K562 (cell line): ENCODE results near the gene IL17RC. TPM values are rescaled to one million over a fixed set of nuclear protein-coding genes. Genes with fewer than 3 reads are reported as not detected.

Source experiments
- ATAC-seq: fragments of 200-7000 bp; cut with Tn5 transposase; 3 replicates; pipeline ENCODE4 v1.9.1; 2020; ENCODE audit warnings: moderate library complexity
- BruUV-seq: library from RNA; stranded (reverse); fragments of 400-500 nt; replicated peaks from 2 replicates; lab custom pipeline; 2021; lab: Mats Ljungman, UMichigan
- CTCF ChIA-PET: fragments of 300-600 bp; formaldehyde crosslinking; extraction: SDS; loops from one replicate; lab custom pipeline; 2021; ENCODE audit warnings: low intra/inter-chr PET ratio; lab: Yijun Ruan, JAX
- POLR2A ChIA-PET: fragments of 300-600, 350-650 bp; sonication (Branson Sonifier 250); formaldehyde crosslinking; extraction: SDS; loops from one replicate; lab custom pipeline; 2021; ENCODE audit warnings: antibody characterized with exemption, inconsistent platforms; lab: Yijun Ruan, JAX
- DNase-seq, 4 experiments: peaks; one replicate each; pipeline versions ENCODE4 v3.0.0 to v3.0.0-alpha.2; 2011 to 2018; ENCODE audit warnings: low spot score in 3 of 4, mixed read lengths in 3 of 4; ENCODE audit errors: extremely low read depth in 1 of 4
- FAIRE-seq: peaks from 2 replicates; lab custom pipeline; 2011; peaks lifted over from hg19 to GRCh38; lab: Jason Lieb, UNC
- H2AFZ ChIP-seq: 2 replicates; pipeline ENCODE4 v1.6.0; 2011; ENCODE audit warnings: low read depth, low read length, control low read depth, inconsistent platforms
- H3K27ac ChIP-seq: fragments of 200-600 bp; 3 replicates; pipeline ENCODE4 v1.8.0; 2011; ENCODE audit warnings: low read depth, mild to moderate bottlenecking, control low read depth, inconsistent platforms, low read length, moderate library complexity, mixed read lengths; ENCODE audit errors: extremely low read depth
- H3K27me3 ChIP-seq, 2 experiments: fragments of 300-600 bp in 1 of 2; 2 replicates in 1 of 2; 3 replicates in 1 of 2; pipeline versions ENCODE4 v1.6.0 to v1.8.0; 2011; ENCODE audit warnings: inconsistent platforms in 2 of 2, low read length in 2 of 2, mild to moderate bottlenecking in 1 of 2, mixed read lengths in 1 of 2, moderate library complexity in 1 of 2; ENCODE audit not compliant: control insufficient read depth in 2 of 2, insufficient read depth in 2 of 2
- H3K36me3 ChIP-seq: fragments of 300-600 bp; 3 replicates; pipeline ENCODE4 v1.8.0; 2011; ENCODE audit warnings: mild to moderate bottlenecking, low read length, inconsistent platforms; ENCODE audit not compliant: control insufficient read depth, insufficient read depth
- H3K4me1 ChIP-seq, 2 experiments: fragments of 200-600 bp in 1 of 2; replicated peaks in 1 of 2; 2 replicates in 1 of 2; 3 replicates in 1 of 2; pipeline versions ENCODE4 v1.5.1 to v1.8.0; 2011; ENCODE audit warnings: inconsistent platforms in 2 of 2, low read length in 2 of 2, mild to moderate bottlenecking in 1 of 2, mixed read lengths in 1 of 2, moderate library complexity in 1 of 2; ENCODE audit not compliant: control insufficient read depth in 2 of 2, insufficient read depth in 2 of 2
- H3K4me2 ChIP-seq: 2 replicates; pipeline ENCODE4 v1.6.1; 2011; ENCODE audit warnings: low read length, control low read depth, inconsistent platforms, mixed read lengths; ENCODE audit not compliant: insufficient read depth
- H3K4me3 ChIP-seq: fragments of 200-600 bp; sonication (generic), shearing (Covaris generic); 2 replicates; pipeline ENCODE4 v1.5.1; 2016; ENCODE audit warnings: control low read depth, inconsistent platforms
- H3K79me2 ChIP-seq: fragments of 200-600 bp; 3 replicates; pipeline ENCODE4 v1.8.0; 2011; ENCODE audit warnings: low read length, inconsistent platforms; ENCODE audit not compliant: control insufficient read depth, insufficient read depth
- H3K9ac ChIP-seq, 2 experiments: 2 replicates each; pipeline versions ENCODE4 v1.6.0 to v1.6.1; 2011; ENCODE audit warnings: low read depth in 2 of 2, low read length in 2 of 2, control low read depth in 1 of 2, inconsistent platforms in 1 of 2, mild to moderate bottlenecking in 1 of 2, mixed read lengths in 1 of 2; ENCODE audit not compliant: insufficient read depth in 1 of 2
- H3K9me1 ChIP-seq: one replicate; pipeline ENCODE4 v1.6.0; 2011; ENCODE audit warnings: inconsistent platforms, mild to moderate bottlenecking, low read length, moderate library complexity; ENCODE audit not compliant: control insufficient read depth, insufficient read depth
- H3K9me3 ChIP-seq: replicated peaks from 2 replicates; pipeline ENCODE4 v1.5.1; 2011; ENCODE audit warnings: low read depth, low read length, inconsistent platforms; ENCODE audit not compliant: control insufficient read depth, insufficient read depth
- H4K20me1 ChIP-seq: replicated peaks from 2 replicates; pipeline ENCODE4 v1.6.1; 2011; ENCODE audit warnings: low read length, inconsistent platforms, mixed read lengths; ENCODE audit not compliant: control insufficient read depth, insufficient read depth
- DEAF1 ChIP-seq: fragments of 450-650 bp; formaldehyde crosslinking; IDR thresholded peaks from 2 replicates; pipeline ENCODE4 v1.4.0; 2020; ENCODE audit warnings: mild to moderate bottlenecking, moderate library complexity
- HNRNPK ChIP-seq: fragments of 200-400 bp; formaldehyde crosslinking; IDR thresholded peaks from one replicate; pipeline ENCODE4 v1.6.1; 2018; ENCODE audit warnings: mild to moderate bottlenecking, low read depth, low read length; ENCODE audit not compliant: poor library complexity, severe bottlenecking
- MCM2 ChIP-seq: fragments of 450-650 bp; IDR thresholded peaks from 2 replicates; pipeline ENCODE4 v1.6.1; 2017; ENCODE audit warnings: low read depth, mild to moderate bottlenecking
- MEIS2 ChIP-seq: fragments of 450-650 bp; IDR thresholded peaks from 2 replicates; pipeline ENCODE4 v1.6.1; 2014; ENCODE audit warnings: mild to moderate bottlenecking; ENCODE audit not compliant: partially characterized antibody
- NR2F6 ChIP-seq: fragments of 450-650 bp; formaldehyde crosslinking; IDR thresholded peaks from 2 replicates; pipeline ENCODE4 v1.4.0; 2020; ENCODE audit warnings: mild to moderate bottlenecking
- SMARCE1 ChIP-seq: fragments of 450-650 bp; IDR thresholded peaks from 2 replicates; pipeline ENCODE4 v1.7.1; 2016; ENCODE audit warnings: mild to moderate bottlenecking
- STAT6 ChIP-seq: sonication (generic); formaldehyde crosslinking; IDR thresholded peaks from 2 replicates; pipeline ENCODE4 v1.8.1; 2023; ENCODE audit warnings: mild to moderate bottlenecking, missing genetic modification reagents
- ZBTB12 ChIP-seq: fragments of 250-450 bp; sonication (Bioruptor Pico); IDR thresholded peaks from 2 replicates; pipeline ENCODE4 v1.4.0; 2020
- ZBTB49 ChIP-seq: sonication (generic); formaldehyde crosslinking; IDR thresholded peaks from 2 replicates; pipeline ENCODE4 v1.8.0; 2022; ENCODE audit warnings: missing genetic modification reagents, mild to moderate bottlenecking, borderline replicate concordance
- ZNF699 ChIP-seq: fragments of 250-450 bp; sonication (Bioruptor Pico); IDR thresholded peaks from 2 replicates; pipeline ENCODE4 v1.8.0; 2021; ENCODE audit warnings: mild to moderate bottlenecking, moderate library complexity; ENCODE audit not compliant: insufficient replicate concordance
- WGBS: fragments of 100-300 bp; shearing (Covaris generic); methylation state at CpG from one replicate; pipeline ENCODE4 v1.1.6; 2016; ENCODE audit warnings: low coverage, mixed read lengths; ENCODE audit not compliant: insufficient coverage; ENCODE audit errors: missing lambda C conversion rate; 5-methylcytosine and 5-hydroxymethylcytosine counted together
- in situ Hi-C: fragments of 300-500 bp; cut with MboI; formaldehyde crosslinking; loops from 4 replicates; pipeline ENCODE4 v1.15.0; 2018; ENCODE audit warnings: inconsistent platforms, mixed read lengths
- intact Hi-C: fragments of 100-400 bp; cut with micrococcal nuclease; formaldehyde crosslinking; loops from 2 replicates; pipeline ENCODE4 v1.14.2; 2022
- polyA plus RNA-seq, 8 experiments: library from polyadenylated mRNA; depleted of rRNA in 4 of 8; stranded (reverse) in 5 of 8; unstranded in 3 of 8; fragments of >200 nt; fragmentation: Nextera tagmentation in 2 of 8; fragmentation: Illumina TruSeq in 1 of 8; extraction: Ambion mirVana in 2 of 8; extraction: Trizol in 1 of 8; gene quantifications; 2 replicates each; pipeline versions ENCODE4 v1.2.1 to v1.2.3, GENCODE V29; 2011 to 2014; ENCODE audit warnings: inconsistent platforms in 1 of 8, missing spikeins in 1 of 8
- total RNA-seq, 7 experiments: library from RNA; depleted of rRNA in 6 of 7; stranded (reverse); fragments of >200 nt in 6 of 7; fragmentation: Illumina TruSeq in 2 of 7; extraction: Trizol in 2 of 7; gene quantifications; 2 replicates each; pipeline versions ENCODE4 v1.2.1 to v1.2.3, GENCODE V29; 2011 to 2021; ENCODE audit warnings: low replicate concordance in 1 of 7

Gene IL17RC
- total and polyA plus RNA-seq, 9 of the 15 experiments (the other 6 are each of a cell fraction or from before 2014, with no cell fraction given) = 0.15 to 11.4 (median 7.1) TPM; not detected in 1

- FAIRE-seq = no peak
- Histone ChIP-seq H3K9ac (no peak overlapping the region), H3K4me3 (no peak overlapping the region), H3K36me3 (peaks cover 33% of the 10 kb centered on the region; the same call in 2 of the 3 replicates), H2AFZ (no peak overlapping the region), H3K27ac (no peak overlapping the region), H4K20me1 (no peaks in the 10 kb centered on the region), H3K27me3 (no peaks in the 10 kb centered on the region), H3K9me3 (0 out of 2 replicates have a peak, but pooled peaks cover 3% of the 10 kb centered on the region), H3K9me1 (no peaks in the 10 kb centered on the region), H3K4me2 (no peak overlapping the region), H3K79me2 (no peaks in the 10 kb centered on the region), H3K4me1 (peaks cover 0 to 26% of the 10 kb centered on the region in 2 experiments; a peak in 3 of 5 replicates)
- POLR2A ChIA-PET = interaction anchor here (1.6 kb wide), 1 partner anchor 14 kb away, joined by 6 read pairs; no protein-coding TSS in a partner anchor
- CTCF ChIA-PET = no interaction called here
- in situ Hi-C loops (no loop called here), intact Hi-C loops (no loop called here)
- ATAC-seq = no peak
- BruUV-seq = no TSS peak
- DNase-seq = no peak
- WGBS = 68% methylated on average over 4 of the region's 4 CpGs
- no peak for TF ChIP-seq SMARCE1
- TF ChIP-seq ZNF699 (CRISPR knock-in tag) = no peak
- no peak for TF ChIP-seq HNRNPK
- no peak for TF ChIP-seq MCM2
- TF ChIP-seq ZBTB12 (CRISPR knock-in tag) = no peak
- no peak for TF ChIP-seq MEIS2
- no peak for TF ChIP-seq STAT6 (CRISPR knock-in tag)
- no peak for TF ChIP-seq DEAF1
- TF ChIP-seq NR2F6 (CRISPR knock-in tag) = no peak
- TF ChIP-seq ZBTB49 = no peak
Observed at GRCh38 chr3:9942164-9942563, 25.3 kb downstream of the IL17RC start.
